Measurements from ENCODE around the gene MAP7.

GRCh38 chr6:136517002-136517401 is 33.2 kb downstream of the MAP7 start:
- TF ChIP-seq CTCF (conservative IDR thresholded peaks at IDR 0.05) (no peak), EZH2 (IDR thresholded peaks at IDR 0.05; ENCODE audit: low read depth) (no peak)

Measured in PC-9 (cell line).